LHCN-M2 (cell line): ENCODE measurements around the gene R3HDM4. TPM values are rescaled to one million over a fixed set of nuclear protein-coding genes. Genes with fewer than 3 reads are reported as not detected.
"Not testable (repeated sequence)": the region's sequence is repeated elsewhere in the genome, so short reads cannot be mapped to it uniquely, and the experiment has no call there.

Experiments used
- DNase-seq: peaks from one replicate; pipeline ENCODE4 v3.0.0-alpha.2; 2012; ENCODE audit warnings: low read depth
- total RNA-seq: library from RNA; depleted of rRNA; stranded (reverse); fragments of >200 nt; gene quantifications from 2 replicates; pipeline ENCODE4 v1.2.3, GENCODE V29; 2014

The R3HDM4 gene
- total RNA-seq, 1 experiment from 2014 or later = 42.7 TPM

GRCh38 chr19:896434-896833, 16.6 kb downstream of the R3HDM4 start:
- no peak for DNase-seq

DNA sequence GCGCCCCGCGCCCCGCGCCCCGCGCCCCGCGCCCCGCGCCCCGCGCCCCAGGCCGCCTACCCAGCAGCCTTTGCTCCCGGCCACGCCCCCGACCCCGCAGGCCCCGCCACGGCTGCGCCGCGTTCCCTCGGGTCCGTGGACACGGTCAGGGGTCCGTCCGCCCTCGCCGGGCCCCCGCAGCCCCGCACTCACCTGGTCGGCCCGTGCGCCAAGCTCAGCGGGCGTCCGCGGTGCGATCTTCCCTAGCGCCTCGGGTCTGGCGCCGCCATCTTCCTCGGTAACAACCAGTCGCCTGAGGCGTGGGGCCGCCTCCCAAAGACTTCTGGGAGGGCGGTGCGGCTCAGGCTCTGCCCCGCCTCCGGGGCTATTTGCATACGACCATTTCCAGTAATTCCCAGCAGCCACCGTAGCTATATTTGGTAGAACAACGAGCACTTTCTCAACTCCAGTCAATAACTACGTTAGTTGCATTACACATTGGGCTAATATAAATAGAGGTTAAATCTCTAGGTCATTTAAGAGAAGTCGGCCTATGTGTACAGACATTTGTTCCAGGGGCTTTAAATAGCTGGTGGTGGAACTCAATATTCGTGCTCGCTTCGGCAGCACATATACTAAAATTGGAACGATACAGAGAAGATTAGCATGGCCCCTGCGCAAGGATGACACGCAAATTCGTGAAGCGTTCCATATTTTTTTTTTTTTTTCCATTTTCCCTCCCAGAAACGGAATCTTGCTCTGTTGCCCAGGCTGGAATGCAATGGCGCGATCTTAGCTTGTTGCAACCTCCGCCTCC, 19.9 kb downstream of the R3HDM4 start, which contains the start of the genes MED16 and RNU6-9:
Gene MED16 (minus strand): TSS at position 294 of the 796 bp plus-strand sequence. CDS start 2,056 bp downstream, outside the sequence.
Gene RNU6-9 (plus strand): TSS at position 591 of the 796 bp plus-strand sequence.
- peak; percentile 85 for DNase-seq

DNA sequence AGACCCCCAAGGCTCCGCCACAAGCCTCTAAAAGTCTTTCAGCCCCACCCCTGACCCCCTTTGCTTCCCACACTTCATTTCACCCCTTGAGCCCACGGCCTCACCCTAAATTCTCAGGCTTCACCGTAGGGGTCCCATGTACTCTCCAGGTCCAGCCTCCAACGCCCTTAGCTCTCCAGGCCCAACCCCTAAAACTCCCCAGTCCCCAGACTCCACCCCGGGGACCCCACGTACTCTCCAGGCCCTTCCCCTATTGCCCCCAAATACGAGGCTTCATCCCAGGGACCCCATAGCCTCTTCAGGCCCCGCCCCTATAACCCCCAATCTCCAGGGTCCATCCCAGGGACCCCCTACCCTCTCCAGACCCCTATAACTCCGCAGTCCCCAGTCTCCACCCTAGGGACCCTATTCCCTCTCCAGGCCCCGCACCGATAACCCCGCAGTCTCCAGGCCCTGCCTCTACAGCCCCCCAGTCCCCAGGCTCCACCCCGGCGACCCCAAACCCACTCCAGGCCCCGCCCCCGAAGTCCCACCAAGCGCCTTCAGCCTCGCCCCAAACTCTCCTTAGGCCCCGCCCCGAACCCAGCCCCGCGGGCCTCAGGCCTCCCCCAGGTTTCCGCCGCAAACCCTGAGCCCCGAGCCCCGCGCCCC, 20.7 kb downstream of the R3HDM4 start:
- no peak for DNase-seq

- not testable (repeated sequence) for DNase-seq
These were observed 21.4 kb downstream of the R3HDM4 start for GRCh38 chr19:891421-892200.

- DNase-seq = no peak
These were observed 22.2 kb downstream of the R3HDM4 start for GRCh38 chr19:890831-891230.

GRCh38 chr19:889662-890295, 23.2 kb downstream of the R3HDM4 start:
- no peak for DNase-seq

GRCh38 chr19:888581-889385, 24.2 kb downstream of the R3HDM4 start:
- DNase-seq = no peak

- DNase-seq = no peak
These were observed 25.4 kb downstream of the R3HDM4 start for GRCh38 chr19:887599-887998.

DNA sequence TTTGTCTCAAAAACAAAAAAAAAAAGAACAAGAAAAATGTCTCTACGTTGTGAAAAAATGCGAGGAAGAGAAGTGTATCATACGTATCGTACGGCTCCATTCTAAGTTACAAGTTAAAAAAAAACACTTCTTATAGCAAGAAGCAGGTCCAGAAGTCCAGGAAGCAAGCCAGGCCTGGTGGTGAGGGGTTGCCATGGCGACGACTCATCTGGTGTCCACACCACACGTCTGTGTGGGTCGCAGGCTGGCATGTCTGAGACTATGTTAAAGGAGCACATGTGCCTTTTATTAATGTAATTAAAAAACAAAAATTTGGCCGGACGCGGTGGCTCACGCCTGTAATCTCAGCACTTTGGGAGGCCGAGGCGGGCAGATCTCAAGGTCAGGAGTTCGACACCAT, 25.9 kb downstream of the R3HDM4 start:
- peak; percentile 60 for DNase-seq

DNA sequence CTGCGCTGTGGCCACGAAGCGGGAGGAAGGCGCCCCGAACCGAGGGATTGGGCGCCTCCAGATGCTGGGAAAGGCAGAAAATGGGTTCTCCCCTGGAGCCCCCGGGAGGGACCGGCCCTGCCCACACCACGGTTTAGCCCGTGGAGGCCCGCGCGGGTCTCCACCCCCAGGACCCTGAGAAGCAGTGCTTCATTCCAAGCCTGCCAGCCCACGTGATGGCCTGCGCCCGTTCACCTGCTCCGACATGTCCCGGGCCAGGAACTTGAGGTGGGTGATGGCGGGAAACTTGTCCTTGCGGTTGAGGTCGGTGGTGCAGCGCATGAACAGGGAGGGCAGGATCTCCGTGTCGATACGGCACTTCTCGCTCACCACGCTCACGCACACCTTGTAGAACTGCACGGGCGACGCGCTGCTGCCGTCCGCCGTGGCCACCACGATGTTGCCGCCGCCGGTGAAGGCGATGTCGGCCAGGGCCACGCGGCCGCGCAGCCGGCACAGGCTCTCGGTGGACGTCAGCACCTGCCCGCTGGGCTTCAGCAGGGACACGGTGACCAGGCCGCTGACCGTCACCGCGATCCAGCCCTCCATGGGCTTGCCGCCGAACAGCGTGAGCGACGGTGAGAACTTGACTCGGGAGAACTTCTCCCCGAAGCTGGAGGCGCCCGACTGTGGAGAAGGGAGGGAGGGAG, 27.3 kb downstream of the R3HDM4 start:
- no peak for DNase-seq

DNA sequence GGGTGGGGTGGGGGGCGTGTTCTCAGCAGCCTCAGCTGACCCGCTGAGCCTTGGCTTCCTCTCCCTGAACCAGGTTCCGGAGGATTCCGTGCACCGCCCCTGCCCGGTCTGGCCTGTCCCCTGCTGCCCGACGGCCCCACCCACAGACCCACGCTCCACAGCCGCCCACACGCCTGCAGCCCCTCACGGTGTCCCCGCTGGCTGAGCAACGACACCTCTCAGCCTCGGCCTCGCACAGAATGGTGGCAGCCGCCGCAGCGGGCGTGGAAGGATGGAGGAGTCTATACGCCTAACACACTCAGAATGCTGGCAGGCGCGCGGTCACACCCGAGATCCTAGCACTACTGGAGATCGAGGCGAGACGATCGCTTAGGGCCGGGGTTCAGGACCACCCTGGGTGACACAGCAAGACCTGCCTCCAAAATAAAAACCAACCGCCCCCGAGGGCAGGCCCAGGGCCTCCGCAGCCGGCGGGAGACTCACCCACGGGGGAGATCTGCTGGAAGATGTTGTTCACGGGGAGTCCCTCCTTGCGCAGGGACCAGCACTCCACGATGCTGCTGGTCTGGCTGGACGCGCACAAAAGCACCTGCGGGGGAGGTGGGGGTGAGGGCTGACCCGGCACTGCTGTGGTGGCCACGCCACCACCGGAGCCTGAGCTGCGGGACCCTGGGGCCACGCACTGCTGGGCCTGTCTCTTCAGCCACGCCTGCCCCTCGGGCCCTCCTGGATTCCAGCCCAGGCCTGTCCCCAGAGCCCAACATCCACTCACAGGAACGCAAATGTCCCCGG, 28.4 kb downstream of the R3HDM4 start:
- no peak for DNase-seq

DNA sequence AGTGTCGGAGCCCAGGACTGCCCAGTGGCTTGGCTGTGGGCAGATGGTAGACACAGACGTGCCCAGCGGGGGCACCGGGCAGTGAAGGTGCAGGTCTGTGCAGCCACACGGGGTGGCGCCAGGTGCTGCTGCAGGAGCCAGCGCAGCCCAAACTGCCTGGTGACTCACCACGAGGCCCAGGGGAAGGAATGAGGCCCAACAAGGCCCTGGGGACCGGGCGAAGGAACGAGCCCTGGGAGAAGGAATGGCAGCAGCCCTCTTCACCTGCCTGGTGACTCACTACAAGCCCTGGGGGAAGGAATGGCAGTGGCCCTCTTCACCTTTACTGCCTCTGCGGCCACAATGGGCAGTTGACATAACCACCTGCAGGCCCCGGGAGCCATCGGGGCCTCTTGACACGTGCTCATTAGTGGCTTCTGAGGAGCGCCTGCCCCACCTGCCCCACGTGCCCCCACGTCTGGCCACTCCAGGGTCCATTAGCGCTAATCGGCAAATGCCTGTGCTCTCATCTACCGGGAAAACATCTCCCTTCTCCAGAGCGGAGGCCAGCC, 29.3 kb downstream of the R3HDM4 start:
- DNase-seq = no peak

- DNase-seq = no peak
These were observed 30.0 kb downstream of the R3HDM4 start for GRCh38 chr19:882871-883497.

GRCh38 chr19:881385-882071, 31.5 kb downstream of the R3HDM4 start:
- DNase-seq = no peak

- no peak for DNase-seq
These were observed 33.1 kb downstream of the R3HDM4 start for GRCh38 chr19:879711-880438.

DNA sequence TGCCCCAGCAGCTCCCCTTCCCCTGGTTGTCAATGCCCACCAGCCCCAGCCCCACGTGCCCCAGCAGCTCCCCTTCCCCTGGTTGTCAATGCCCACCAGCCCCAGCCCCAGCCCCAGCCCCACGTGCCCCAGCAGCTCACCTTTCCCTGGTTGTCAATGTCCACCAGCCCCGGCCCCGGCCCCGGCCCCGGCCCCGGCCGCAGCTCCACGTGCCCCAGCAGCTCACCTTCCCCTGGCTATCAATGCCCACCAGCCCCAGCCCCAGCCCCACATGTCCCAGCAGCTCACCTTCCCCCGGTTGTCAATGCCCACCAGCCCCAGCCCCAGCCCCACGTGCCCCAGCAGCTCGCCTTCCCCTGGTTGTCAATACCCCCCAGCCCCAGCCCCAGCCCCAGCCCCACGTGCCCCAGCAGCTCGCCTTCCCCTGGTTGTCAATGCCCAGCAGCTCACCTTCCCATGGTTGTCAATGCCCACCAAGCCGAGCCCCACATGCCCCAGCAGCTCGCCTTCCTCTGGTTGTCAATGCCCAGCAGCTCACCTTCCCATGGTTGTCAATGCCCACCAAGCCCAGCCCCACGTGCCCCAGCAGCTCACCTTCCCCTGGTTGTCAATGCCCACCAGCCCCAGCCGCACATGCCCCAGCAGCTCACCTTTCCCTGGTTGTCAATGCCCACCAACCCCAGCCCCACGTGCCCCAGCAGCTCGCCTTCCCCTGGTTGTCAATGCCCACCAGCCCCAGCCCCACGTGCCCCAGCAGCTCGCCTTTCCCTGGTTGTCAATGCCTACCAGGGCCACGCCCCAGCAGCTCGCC, 34.1 kb downstream of the R3HDM4 start:
- not testable (repeated sequence) for DNase-seq
